ENCODE data around the gene TAGAP.

The TAGAP gene

GRCh38 chr6:159044899-159045727 is at the start of gene TAGAP:
TAGAP (minus strand) TSS chr6:159044991; CDS start chr6:159044146, 845 bp downstream.
- no peak for DNase-seq

- DNase-seq = no peak
These were observed 49.0 kb upstream of the TAGAP start for GRCh38 chr6:159093609-159094443.

GRCh38 chr6:159092631-159093030 is 47.8 kb upstream of the TAGAP start:
- no peak for DNase-seq

- DNase-seq = no peak
These were observed 46.0 kb upstream of the TAGAP start for GRCh38 chr6:159090530-159091480.

GRCh38 chr6:159089909-159090308 is 45.1 kb upstream of the TAGAP start:
- no peak for DNase-seq

- no peak for DNase-seq
These were observed 44.7 kb upstream of the TAGAP start for GRCh38 chr6:159089443-159089842.

GRCh38 chr6:159086033-159086618 is 41.3 kb upstream of the TAGAP start:
- no peak for DNase-seq

GRCh38 chr6:159085396-159085895 is 40.7 kb upstream of the TAGAP start:
- DNase-seq = no peak

GRCh38 chr6:159084493-159085091 is 39.8 kb upstream of the TAGAP start:
- DNase-seq = no peak

GRCh38 chr6:159083146-159083545 is 38.4 kb upstream of the TAGAP start:
- DNase-seq = no peak

GRCh38 chr6:159082039-159082815 is 37.4 kb upstream of the TAGAP start:
- no peak for DNase-seq

GRCh38 chr6:159080217-159080976 is 35.6 kb upstream of the TAGAP start:
- DNase-seq = no peak

GRCh38 chr6:159079367-159079766 is 34.6 kb upstream of the TAGAP start:
- DNase-seq = no peak

- DNase-seq = no peak
These were observed 32.3 kb upstream of the TAGAP start for GRCh38 chr6:159077123-159077522.

- DNase-seq = no peak
These were observed 30.9 kb upstream of the TAGAP start for GRCh38 chr6:159075506-159076228.

GRCh38 chr6:159074876-159075275 is 30.1 kb upstream of the TAGAP start:
- no peak for DNase-seq

GRCh38 chr6:159074120-159074684 is 29.4 kb upstream of the TAGAP start:
- DNase-seq = no peak

- no peak for DNase-seq
These were observed 27.3 kb upstream of the TAGAP start for GRCh38 chr6:159071843-159072769.
